HepG2 (cell line): ENCODE measurements around the gene ABHD17A. TPM values are rescaled to one million over a fixed set of nuclear protein-coding genes. Genes with fewer than 3 reads are reported as not detected.

Experiments used
- CENPX ChIP-seq: sonication (generic); formaldehyde crosslinking; IDR thresholded peaks from 2 replicates; pipeline ENCODE4 v1.9.0; 2021; ENCODE audit warnings: mild to moderate bottlenecking, missing genetic modification reagents, moderate library complexity
- HNRNPK ChIP-seq: fragments of 200-400 bp; formaldehyde crosslinking; IDR thresholded peaks from 2 replicates; pipeline ENCODE4 v1.6.1; 2018; ENCODE audit warnings: low read length, low read depth, moderate library complexity, mild to moderate bottlenecking; ENCODE audit not compliant: poor library complexity, severe bottlenecking
- NFKB2 ChIP-seq: sonication (generic); formaldehyde crosslinking; IDR thresholded peaks from 2 replicates; pipeline ENCODE4 v1.4.0; 2020; ENCODE audit warnings: missing genetic modification reagents, borderline replicate concordance
- POLR2AphosphoS2 ChIP-seq: IDR thresholded peaks from 2 replicates; pipeline ENCODE4 v1.6.1; 2011; ENCODE audit warnings: low read depth, low read length, improper control_type of control experiment
- RELA ChIP-seq: sonication (generic); formaldehyde crosslinking; IDR thresholded peaks from 2 replicates; pipeline ENCODE4 v1.4.0; 2020; ENCODE audit warnings: missing genetic modification reagents
- SAFB2 ChIP-seq: sonication (generic); formaldehyde crosslinking; IDR thresholded peaks from 2 replicates; pipeline ENCODE4 v1.5.1; 2020; ENCODE audit warnings: missing genetic modification reagents, low read depth, mild to moderate bottlenecking, borderline replicate concordance
- SMAD9 ChIP-seq: sonication (generic); formaldehyde crosslinking; IDR thresholded peaks from 2 replicates; pipeline ENCODE4 v1.5.1; 2020; ENCODE audit warnings: mild to moderate bottlenecking, missing genetic modification reagents
- UBTF ChIP-seq: sonication (generic); formaldehyde crosslinking; IDR thresholded peaks from 2 replicates; pipeline ENCODE4 v1.4.0; 2020; ENCODE audit warnings: mild to moderate bottlenecking, missing genetic modification reagents
- ZBTB7B ChIP-seq: sonication (generic); formaldehyde crosslinking; IDR thresholded peaks from 2 replicates; pipeline ENCODE4 v1.4.0; 2020; ENCODE audit warnings: missing genetic modification reagents
- ZHX2 ChIP-seq, 2 experiments: sonication (generic) in 1 of 2; formaldehyde crosslinking in 1 of 2; IDR thresholded peaks; 2 replicates each; pipeline versions ENCODE4 v1.6.1 to v1.9.0; 2014 to 2022; ENCODE audit warnings: antibody characterized with exemption in 1 of 2, borderline replicate concordance in 1 of 2, inconsistent platforms in 1 of 2, low read depth in 1 of 2, missing genetic modification reagents in 1 of 2
- ZNF205 ChIP-seq: IDR thresholded peaks from 2 replicates; pipeline ENCODE4 v1.6.1; 2018; ENCODE audit warnings: missing biosample characterization, missing genetic modification reagents
- ZNF281 ChIP-seq: sonication (generic); formaldehyde crosslinking; IDR thresholded peaks from 2 replicates; pipeline ENCODE4 v1.4.0; 2020; ENCODE audit warnings: missing genetic modification reagents, borderline replicate concordance
- ZNF598 ChIP-seq: sonication (generic); formaldehyde crosslinking; IDR thresholded peaks from 2 replicates; pipeline ENCODE4 v1.5.1; 2020; ENCODE audit warnings: mild to moderate bottlenecking, missing genetic modification reagents, borderline replicate concordance
- ZNF704 ChIP-seq: sonication (generic); formaldehyde crosslinking; IDR thresholded peaks from 2 replicates; pipeline ENCODE4 v1.8.1; 2023; ENCODE audit warnings: mild to moderate bottlenecking, inconsistent platforms, moderate library complexity, missing genetic modification reagents, borderline replicate concordance
- ZNF776 ChIP-seq: sonication (generic); formaldehyde crosslinking; IDR thresholded peaks from 2 replicates; pipeline ENCODE4 v1.4.0; 2020; ENCODE audit warnings: mild to moderate bottlenecking, missing genetic modification reagents
- polyA plus RNA-seq, 8 experiments: library from polyadenylated mRNA; depleted of rRNA in 3 of 8; stranded (reverse) in 7 of 8; unstranded in 1 of 8; fragments of >200 nt; fragmentation: Illumina TruSeq in 4 of 8; extraction: Trizol in 4 of 8; gene quantifications; 2 replicates each; pipeline versions ENCODE4 v1.2.1 to v1.2.3, GENCODE V29; 2011 to 2016; ENCODE audit warnings: low read depth in 4 of 8, missing spikeins in 1 of 8, mixed read lengths in 1 of 8; ENCODE audit not compliant: insufficient read depth in 1 of 8
- total RNA-seq, 5 experiments: library from RNA; depleted of rRNA; stranded (reverse); fragments of >200 nt; fragmentation: Illumina TruSeq; extraction: Trizol; gene quantifications; 2 replicates each; pipeline ENCODE4 v1.2.3, GENCODE V29; 2016; ENCODE audit warnings: low read depth in 1 of 5

The ABHD17A gene
- total and polyA plus RNA-seq, 2 of the 13 experiments (the other 11 are each of a cell fraction or from before 2014, with no cell fraction given) = 27.7 to 40.8 TPM

- peak; percentile 49; the same call in 1 of the 2 replicates for TF ChIP-seq NFKB2 (CRISPR knock-in tag)
- no peak for TF ChIP-seq ZBTB7B (CRISPR knock-in tag)
- TF ChIP-seq POLR2AphosphoS2 = no peak
- no peak for TF ChIP-seq ZNF598
- no peak for TF ChIP-seq ZHX2 (IDR thresholded peaks at IDR 0.05; ENCODE audit: low read depth)
- TF ChIP-seq ZHX2 (CRISPR knock-in tag; IDR thresholded peaks at IDR 0.05; ENCODE audit: borderline replicate concordance) = no peak
- TF ChIP-seq SMAD9 = no peak
- no peak for TF ChIP-seq RELA (CRISPR knock-in tag)
- no peak for TF ChIP-seq ZNF281
- no peak for TF ChIP-seq ZNF205 (CRISPR knock-in tag)
- no peak for TF ChIP-seq SAFB2 (CRISPR knock-in tag)
- no peak; the same call in 1 of the 2 replicates for TF ChIP-seq UBTF (CRISPR knock-in tag)
- no peak for TF ChIP-seq HNRNPK
- no peak for TF ChIP-seq ZNF776 (CRISPR knock-in tag)
- no peak for TF ChIP-seq ZNF704 (CRISPR knock-in tag)
- TF ChIP-seq CENPX (CRISPR knock-in tag) = no peak
These were observed 45.4 kb downstream of the ABHD17A start (continued) for GRCh38 chr19:1839658-1840540.
